Measurements from ENCODE around the gene SNTG2.

DNA sequence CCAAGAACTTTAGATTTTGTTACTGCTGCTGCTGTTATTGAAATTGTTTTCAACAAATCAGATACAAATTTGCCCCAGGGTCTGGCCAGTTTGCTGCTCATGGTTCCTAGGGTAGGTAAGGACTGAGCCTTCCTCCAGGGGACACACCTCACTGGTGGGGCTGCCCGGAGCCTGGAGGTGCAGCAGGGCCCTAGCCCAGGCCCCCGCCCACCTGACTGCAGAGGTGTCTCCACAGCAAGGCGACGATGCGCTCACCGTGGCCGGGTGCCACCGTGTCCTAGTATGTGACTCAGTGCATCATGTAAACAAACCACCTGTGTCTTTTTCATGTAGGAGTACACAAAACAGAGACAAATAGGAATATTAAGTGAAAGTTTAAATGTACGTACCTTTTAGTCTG lies 309.1 kb downstream of the SNTG2 start:
- TF ChIP-seq, protein P1, sequence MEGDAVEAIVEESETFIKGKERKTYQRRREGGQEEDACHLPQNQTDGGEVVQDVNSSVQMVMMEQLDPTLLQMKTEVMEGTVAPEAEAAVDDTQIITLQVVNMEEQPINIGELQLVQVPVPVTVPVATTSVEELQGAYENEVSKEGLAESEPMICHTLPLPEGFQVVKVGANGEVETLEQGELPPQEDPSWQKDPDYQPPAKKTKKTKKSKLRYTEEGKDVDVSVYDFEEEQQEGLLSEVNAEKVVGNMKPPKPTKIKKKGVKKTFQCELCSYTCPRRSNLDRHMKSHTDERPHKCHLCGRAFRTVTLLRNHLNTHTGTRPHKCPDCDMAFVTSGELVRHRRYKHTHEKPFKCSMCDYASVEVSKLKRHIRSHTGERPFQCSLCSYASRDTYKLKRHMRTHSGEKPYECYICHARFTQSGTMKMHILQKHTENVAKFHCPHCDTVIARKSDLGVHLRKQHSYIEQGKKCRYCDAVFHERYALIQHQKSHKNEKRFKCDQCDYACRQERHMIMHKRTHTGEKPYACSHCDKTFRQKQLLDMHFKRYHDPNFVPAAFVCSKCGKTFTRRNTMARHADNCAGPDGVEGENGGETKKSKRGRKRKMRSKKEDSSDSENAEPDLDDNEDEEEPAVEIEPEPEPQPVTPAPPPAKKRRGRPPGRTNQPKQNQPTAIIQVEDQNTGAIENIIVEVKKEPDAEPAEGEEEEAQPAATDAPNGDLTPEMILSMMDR (IDR thresholded peaks at IDR 0.05): no peak
- TF ChIP-seq ZFX (IDR thresholded peaks at IDR 0.05; ENCODE audit: borderline replicate concordance): no peak

All from 22Rv1 (cell line).